Tibial nerve (tissue), 4 donors: Measurements from ENCODE around the gene THG1L. TPM values are rescaled to one million over a fixed set of nuclear protein-coding genes. Genes with fewer than 3 reads are reported as not detected.
A peak's percentile ranks its signal among the peaks of the same experiment; 100 is the strongest.
"Not testable (repeated sequence)": the region's sequence is repeated elsewhere in the genome, so short reads cannot be mapped to it uniquely, and the experiment has no call there.

Experiments used
- DNase-seq, 2 donors: peaks; one replicate each; pipeline ENCODE4 v3.0.0-alpha.2; 2019; ENCODE audit warnings: low spot score in 2 of 2
- H3K27ac ChIP-seq, 4 donors: fragments of 200-600 bp; sonication (generic) in 3 of 4; one replicate each; pipeline ENCODE4 v1.5.1; 2017 to 2019; ENCODE audit warnings: mild to moderate bottlenecking in 1 of 4
- H3K27me3 ChIP-seq, 2 donors: fragments of 200-600 bp; sonication (generic) in 1 of 2; one replicate each; pipeline versions ENCODE4 v1.5.1 to v1.6.0; 2017 to 2019
- H3K36me3 ChIP-seq, 3 donors: fragments of 200-600 bp; sonication (generic); one replicate each; pipeline ENCODE4 v1.5.1; 2018 to 2019
- H3K4me1 ChIP-seq, 4 donors: fragments of 200-600 bp; sonication (generic) in 3 of 4; one replicate each; pipeline ENCODE4 v1.5.1; 2017 to 2019
- H3K4me3 ChIP-seq, 4 donors: fragments of 200-600 bp; sonication (generic) in 3 of 4; one replicate each; pipeline ENCODE4 v1.5.1; 2017 to 2019; ENCODE audit warnings: mild to moderate bottlenecking in 1 of 4, moderate library complexity in 1 of 4
- H3K9me3 ChIP-seq, 4 donors: fragments of 200-600 bp; sonication (generic) in 3 of 4; one replicate each; pipeline ENCODE4 v1.5.1; 2017 to 2019
- EP300 ChIP-seq, 2 donors: sonication (generic); formaldehyde crosslinking; IDR thresholded peaks; one replicate each; pipeline ENCODE4 v1.6.1; 2017; ENCODE audit warnings: antibody characterized with exemption in 2 of 2, mild to moderate bottlenecking in 1 of 2
- POLR2A ChIP-seq, 2 donors: fragments of 450-650 bp; IDR thresholded peaks; one replicate each; pipeline ENCODE4 v1.6.1; 2017; ENCODE audit warnings: antibody characterized with exemption in 2 of 2, mild to moderate bottlenecking in 2 of 2, moderate library complexity in 2 of 2
- WGBS, 2 donors: methylation state at CpG; one replicate each; pipeline ENCODE4 v1.1.5; 2018; 5-methylcytosine and 5-hydroxymethylcytosine counted together
- total RNA-seq, 4 donors: library from RNA; depleted of rRNA; stranded (reverse); fragments of >200 nt; gene quantifications; one replicate each; pipeline ENCODE4 v1.1.0, GENCODE V29; 2016
- TF ChIP-seq, protein P1 (sequence below), 5 experiments: fragments of 200-600 bp in 3 of 5; fragments of 450-650 bp in 2 of 5; sonication (generic) in 3 of 5; IDR thresholded peaks; one replicate each; pipeline ENCODE4 v1.5.1; 2016 to 2019; ENCODE audit warnings: antibody characterized with exemption in 5 of 5, mild to moderate bottlenecking in 3 of 5, moderate library complexity in 2 of 5

The THG1L gene
- total RNA-seq, 4 donors from 2014 or later, result 4.9 to 11.5 (median 9.2) TPM

- Histone ChIP-seq H3K9me3 (no peaks in the 10 kb centered on the region), H3K27me3 (no peaks in the 10 kb centered on the region), H3K36me3 (no peaks in the 10 kb centered on the region), H3K4me3 (no peak overlapping the region), H3K4me1 (peaks cover 0 to 14% (median 2%) of the 10 kb centered on the region in 4 donors), H3K27ac (no peak overlapping the region)
- TF ChIP-seq, protein P1, sequence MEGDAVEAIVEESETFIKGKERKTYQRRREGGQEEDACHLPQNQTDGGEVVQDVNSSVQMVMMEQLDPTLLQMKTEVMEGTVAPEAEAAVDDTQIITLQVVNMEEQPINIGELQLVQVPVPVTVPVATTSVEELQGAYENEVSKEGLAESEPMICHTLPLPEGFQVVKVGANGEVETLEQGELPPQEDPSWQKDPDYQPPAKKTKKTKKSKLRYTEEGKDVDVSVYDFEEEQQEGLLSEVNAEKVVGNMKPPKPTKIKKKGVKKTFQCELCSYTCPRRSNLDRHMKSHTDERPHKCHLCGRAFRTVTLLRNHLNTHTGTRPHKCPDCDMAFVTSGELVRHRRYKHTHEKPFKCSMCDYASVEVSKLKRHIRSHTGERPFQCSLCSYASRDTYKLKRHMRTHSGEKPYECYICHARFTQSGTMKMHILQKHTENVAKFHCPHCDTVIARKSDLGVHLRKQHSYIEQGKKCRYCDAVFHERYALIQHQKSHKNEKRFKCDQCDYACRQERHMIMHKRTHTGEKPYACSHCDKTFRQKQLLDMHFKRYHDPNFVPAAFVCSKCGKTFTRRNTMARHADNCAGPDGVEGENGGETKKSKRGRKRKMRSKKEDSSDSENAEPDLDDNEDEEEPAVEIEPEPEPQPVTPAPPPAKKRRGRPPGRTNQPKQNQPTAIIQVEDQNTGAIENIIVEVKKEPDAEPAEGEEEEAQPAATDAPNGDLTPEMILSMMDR (IDR thresholded peaks at IDR 0.05), result no peak
- TF ChIP-seq POLR2A (IDR thresholded peaks at IDR 0.05) (no peak), EP300 (IDR thresholded peaks at IDR 0.05) (no peak)
- WGBS, 2 donors, result 86 to 90% methylated on average over 2 of the region's 2 CpGs
- no peak for DNase-seq
Measured at GRCh38 chr5:157719245-157719644, 12.0 kb upstream of the THG1L start.

GRCh38 chr5:157721159-157721558, 10.1 kb upstream of the THG1L start:
- Histone ChIP-seq H3K4me3 (no peak overlapping the region), H3K4me1 (peaks cover 0 to 14% (median 2%) of the 10 kb centered on the region in 4 donors), H3K9me3 (no peaks in the 10 kb centered on the region), H3K36me3 (no peaks in the 10 kb centered on the region), H3K27ac (no peak overlapping the region), H3K27me3 (no peaks in the 10 kb centered on the region)
- 79 to 87% methylated on average over 5 of the region's 6 CpGs for WGBS, 2 donors
- TF ChIP-seq, protein P1 (IDR thresholded peaks at IDR 0.05), result no peak
- TF ChIP-seq POLR2A (IDR thresholded peaks at IDR 0.05) (no peak), EP300 (IDR thresholded peaks at IDR 0.05) (no peak)
- DNase-seq, result no peak

- not testable (repeated sequence) for DNase-seq, H3K4me3 ChIP-seq, H3K27me3 ChIP-seq, H3K36me3 ChIP-seq, H3K27ac ChIP-seq, H3K9me3 ChIP-seq
- 84 to 93% methylated on average over 2 of the region's 2 CpGs for WGBS, 2 donors
- H3K4me1 ChIP-seq, result peaks cover 0 to 12% (median 2%) of the 10 kb centered on the region in 4 donors
Measured at GRCh38 chr5:157722895-157723294, 8.3 kb upstream of the THG1L start.

DNA sequence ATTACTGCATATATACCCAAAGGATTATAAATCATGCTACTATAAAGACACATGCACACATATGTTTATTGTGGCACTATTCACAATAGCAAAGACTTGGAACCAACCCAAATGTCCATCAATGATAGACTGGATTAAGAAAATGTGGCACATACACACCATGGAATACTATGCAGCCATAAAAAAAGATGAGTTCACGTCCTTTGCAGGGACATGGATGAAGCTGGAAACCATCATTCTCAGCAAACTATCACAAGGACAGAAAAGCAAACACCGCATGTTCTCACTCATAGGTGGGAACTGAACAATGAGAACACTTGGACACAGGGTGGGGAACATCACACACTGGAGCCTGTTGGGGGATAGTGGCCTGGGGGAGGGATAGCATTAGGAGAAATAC, 4.6 kb upstream of the THG1L start:
- not testable (repeated sequence) for H3K9me3 ChIP-seq

DNA sequence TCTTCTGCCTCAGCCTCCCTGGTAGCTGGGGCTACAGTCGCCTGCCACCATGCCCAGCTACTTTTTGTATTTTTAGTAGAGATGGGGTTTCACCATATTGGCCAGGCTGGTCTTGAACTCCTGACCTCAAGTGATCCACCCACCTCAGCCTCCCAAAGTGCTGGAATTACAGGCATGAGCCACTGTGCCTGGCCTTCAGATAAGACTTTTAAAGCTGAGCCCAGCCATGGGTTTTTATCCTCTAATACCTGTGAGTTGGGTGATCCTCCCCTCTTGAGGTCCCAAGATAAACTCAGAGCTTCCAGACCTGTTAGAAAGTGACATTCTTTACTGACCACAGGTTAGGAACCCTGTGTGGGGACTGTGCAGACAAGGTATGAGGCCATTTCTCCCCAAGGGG, 3.4 kb upstream of the THG1L start:
- not testable (repeated sequence) for DNase-seq, H3K27me3 ChIP-seq, H3K4me3 ChIP-seq, H3K36me3 ChIP-seq, H3K27ac ChIP-seq, H3K9me3 ChIP-seq
- H3K4me1 ChIP-seq, result peaks cover 0 to 13% (median 1%) of the 10 kb centered on the region in 4 donors
- WGBS, 2 donors, result 94 to 96% methylated on average over 1 of the region's 1 CpG

More for the DNA sequence above, 4.6 kb upstream of the THG1L start:
- 96 to 100% methylated on average over 2 of the region's 2 CpGs for WGBS, 2 donors
- H3K36me3 ChIP-seq, H3K4me3 ChIP-seq, H3K4me1 ChIP-seq, H3K27me3 ChIP-seq, H3K27ac ChIP-seq, DNase-seq: not testable (repeated sequence)

DNA sequence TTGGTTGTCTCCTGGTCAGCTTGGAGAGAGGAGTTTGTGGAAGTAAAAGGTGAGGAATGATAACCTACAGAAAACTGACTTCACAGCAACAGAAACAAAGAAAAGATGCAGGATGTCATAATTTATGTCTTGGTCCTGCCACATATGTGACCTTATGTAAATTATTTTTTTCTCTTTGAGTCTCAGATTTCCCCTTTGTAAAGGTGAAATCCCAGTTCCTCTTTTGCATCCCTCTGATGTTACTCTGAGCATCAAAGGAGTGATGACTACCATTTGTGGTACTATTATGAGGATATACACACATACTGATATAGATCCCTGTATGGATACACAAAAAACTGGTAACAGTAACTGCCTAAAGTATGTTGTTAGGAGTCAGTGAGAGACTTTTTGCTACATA, 1.4 kb upstream of the THG1L start:
- no peaks in the 10 kb centered on the region for H3K27me3 ChIP-seq
- H3K4me1 ChIP-seq, result peaks cover 0 to 13% (median 1%) of the 10 kb centered on the region in 4 donors
- no peak overlapping the region for H3K27ac ChIP-seq
- no peak overlapping the region for H3K4me3 ChIP-seq
- no peak for DNase-seq
- H3K9me3 ChIP-seq, result no peaks in the 10 kb centered on the region
- TF ChIP-seq, protein P1 (IDR thresholded peaks at IDR 0.05), result no peak
- TF ChIP-seq POLR2A (IDR thresholded peaks at IDR 0.05) (no peak), EP300 (IDR thresholded peaks at IDR 0.05) (no peak)
- peaks cover 0 to 18% (median 0%) of the 10 kb centered on the region in 3 donors for H3K36me3 ChIP-seq

GRCh38 chr5:157730900-157731271, 334 bp upstream of the THG1L start:
- no peaks in the 10 kb centered on the region for H3K9me3 ChIP-seq
- WGBS, 2 donors, result 19 to 21% methylated on average over 5 of the region's 5 CpGs

More at GRCh38 chr5:157730900-157731271, 334 bp upstream of the THG1L start:
- peaks cover 0 to 13% (median 1%) of the 10 kb centered on the region in 4 donors for H3K4me1 ChIP-seq
- peak overlapping the region in 3 of 4 donors; percentile 92 to 95 (median 95) for H3K27ac ChIP-seq
- DNase-seq, result no peak
- peaks cover 0 to 29% (median 0%) of the 10 kb centered on the region in 3 donors for H3K36me3 ChIP-seq
- no peaks in the 10 kb centered on the region for H3K27me3 ChIP-seq
- no peak for TF ChIP-seq POLR2A (IDR thresholded peaks at IDR 0.05)
- TF ChIP-seq, protein P1 (IDR thresholded peaks at IDR 0.05), result no peak
- no peak for TF ChIP-seq EP300 (IDR thresholded peaks at IDR 0.05)
- peak overlapping the region; percentile 49 to 75 (median 66) for H3K4me3 ChIP-seq
